AG09309 (cell line): ENCODE data around the gene EIF4G3.

Experiments used
- DNase-seq: peaks from one replicate; pipeline ENCODE4 v3.0.0-alpha.2; 2010; ENCODE audit warnings: low read depth
- H3K4me3 ChIP-seq: 2 replicates; pipeline ENCODE4 v1.5.1; 2011; ENCODE audit warnings: mild to moderate bottlenecking, low read depth, low read length, moderate library complexity; ENCODE audit not compliant: control insufficient read depth
- TF ChIP-seq, protein P1 (sequence below): IDR thresholded peaks from 2 replicates; pipeline ENCODE4 v1.5.1; 2011; ENCODE audit warnings: mild to moderate bottlenecking, low read depth, low read length, inconsistent platforms; ENCODE audit not compliant: insufficient read depth, control insufficient read depth; ENCODE audit errors: missing control alignments

EIF4G3 gene

DNA sequence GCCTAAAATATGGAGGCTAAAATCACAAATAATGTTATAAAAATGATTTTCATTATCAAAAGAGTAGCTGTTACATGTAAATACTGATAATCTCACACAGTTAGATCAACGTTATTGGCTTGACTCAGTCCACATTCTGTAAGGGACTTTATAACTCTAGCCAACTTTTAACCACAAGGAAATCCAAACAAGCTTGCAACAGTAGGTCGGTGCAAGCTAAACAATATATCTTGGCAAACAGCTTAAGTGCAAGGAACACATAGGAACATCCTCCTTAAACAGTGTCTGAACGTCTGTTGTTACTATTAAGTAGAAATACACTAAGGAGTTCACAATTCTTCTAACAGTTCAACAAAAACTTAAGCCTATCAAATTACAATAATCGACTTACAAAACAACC lies 126.7 kb downstream of the EIF4G3 start:
- DNase-seq, result no peak
- TF ChIP-seq, protein P1, sequence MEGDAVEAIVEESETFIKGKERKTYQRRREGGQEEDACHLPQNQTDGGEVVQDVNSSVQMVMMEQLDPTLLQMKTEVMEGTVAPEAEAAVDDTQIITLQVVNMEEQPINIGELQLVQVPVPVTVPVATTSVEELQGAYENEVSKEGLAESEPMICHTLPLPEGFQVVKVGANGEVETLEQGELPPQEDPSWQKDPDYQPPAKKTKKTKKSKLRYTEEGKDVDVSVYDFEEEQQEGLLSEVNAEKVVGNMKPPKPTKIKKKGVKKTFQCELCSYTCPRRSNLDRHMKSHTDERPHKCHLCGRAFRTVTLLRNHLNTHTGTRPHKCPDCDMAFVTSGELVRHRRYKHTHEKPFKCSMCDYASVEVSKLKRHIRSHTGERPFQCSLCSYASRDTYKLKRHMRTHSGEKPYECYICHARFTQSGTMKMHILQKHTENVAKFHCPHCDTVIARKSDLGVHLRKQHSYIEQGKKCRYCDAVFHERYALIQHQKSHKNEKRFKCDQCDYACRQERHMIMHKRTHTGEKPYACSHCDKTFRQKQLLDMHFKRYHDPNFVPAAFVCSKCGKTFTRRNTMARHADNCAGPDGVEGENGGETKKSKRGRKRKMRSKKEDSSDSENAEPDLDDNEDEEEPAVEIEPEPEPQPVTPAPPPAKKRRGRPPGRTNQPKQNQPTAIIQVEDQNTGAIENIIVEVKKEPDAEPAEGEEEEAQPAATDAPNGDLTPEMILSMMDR, result no peak
- no peak overlapping the region for H3K4me3 ChIP-seq

DNA sequence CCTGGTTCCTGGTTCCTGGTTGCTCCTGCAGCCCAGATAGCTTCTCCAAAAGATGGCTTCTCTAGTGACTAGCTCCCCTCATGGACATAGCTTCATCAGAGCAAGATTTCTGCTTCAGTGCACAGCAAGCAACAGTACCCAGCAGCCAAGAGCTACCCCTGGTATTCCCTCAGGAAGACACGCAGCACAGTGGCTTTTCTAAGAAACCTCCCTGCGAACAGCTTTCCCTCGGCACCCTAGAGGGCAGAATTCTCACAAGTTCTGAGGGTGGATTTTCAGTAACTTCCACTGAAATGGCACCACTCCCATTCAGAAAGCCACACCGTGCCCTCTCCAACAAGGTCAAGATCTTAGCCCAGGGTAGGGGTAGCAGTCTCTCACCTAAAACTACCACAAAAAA lies 128.2 kb downstream of the EIF4G3 start:
- DNase-seq, result no peak
- TF ChIP-seq, protein P1, result no peak
- no peak overlapping the region for H3K4me3 ChIP-seq

DNA sequence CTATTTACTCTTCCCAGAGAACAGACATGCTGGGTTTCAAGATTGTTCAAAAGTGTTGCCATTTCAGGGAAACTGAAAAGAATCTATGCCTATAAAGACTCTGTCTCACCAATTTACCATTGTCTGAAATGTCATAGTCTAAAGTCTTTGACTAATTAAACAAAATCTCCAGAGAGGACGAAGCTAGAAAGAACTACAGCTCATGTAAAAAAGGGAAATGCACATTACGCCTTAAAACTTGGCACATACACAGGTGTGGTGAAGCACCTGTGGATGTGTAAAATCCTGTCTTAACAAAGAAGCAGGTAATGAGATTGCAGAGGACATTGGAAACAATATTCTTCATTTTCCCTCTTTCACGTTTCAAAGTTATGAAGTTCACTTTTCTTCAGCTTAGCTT lies 130.6 kb downstream of the EIF4G3 start:
- no peak overlapping the region for H3K4me3 ChIP-seq
- no peak for DNase-seq
- TF ChIP-seq, protein P1, result no peak

DNA sequence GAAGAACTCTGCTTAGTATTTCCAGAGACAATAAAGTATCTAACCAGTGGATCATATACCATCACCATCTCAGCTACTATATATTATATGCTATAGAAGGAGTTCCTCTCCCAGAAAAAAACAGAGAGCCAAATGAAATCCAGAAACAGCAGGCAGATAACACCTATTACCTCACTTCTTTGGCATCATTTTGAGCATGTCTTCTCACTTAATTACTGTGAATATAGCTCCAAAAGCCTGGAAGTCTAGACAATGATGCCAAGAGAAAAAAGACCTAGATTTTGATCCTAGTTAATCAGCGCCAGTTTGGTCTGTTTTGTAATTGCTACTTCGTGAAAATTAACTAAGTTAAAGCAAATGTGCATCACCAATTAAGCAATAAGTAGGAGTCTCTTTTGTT lies 131.3 kb downstream of the EIF4G3 start:
- no peak overlapping the region for H3K4me3 ChIP-seq
- TF ChIP-seq, protein P1, result no peak
- no peak for DNase-seq

DNA sequence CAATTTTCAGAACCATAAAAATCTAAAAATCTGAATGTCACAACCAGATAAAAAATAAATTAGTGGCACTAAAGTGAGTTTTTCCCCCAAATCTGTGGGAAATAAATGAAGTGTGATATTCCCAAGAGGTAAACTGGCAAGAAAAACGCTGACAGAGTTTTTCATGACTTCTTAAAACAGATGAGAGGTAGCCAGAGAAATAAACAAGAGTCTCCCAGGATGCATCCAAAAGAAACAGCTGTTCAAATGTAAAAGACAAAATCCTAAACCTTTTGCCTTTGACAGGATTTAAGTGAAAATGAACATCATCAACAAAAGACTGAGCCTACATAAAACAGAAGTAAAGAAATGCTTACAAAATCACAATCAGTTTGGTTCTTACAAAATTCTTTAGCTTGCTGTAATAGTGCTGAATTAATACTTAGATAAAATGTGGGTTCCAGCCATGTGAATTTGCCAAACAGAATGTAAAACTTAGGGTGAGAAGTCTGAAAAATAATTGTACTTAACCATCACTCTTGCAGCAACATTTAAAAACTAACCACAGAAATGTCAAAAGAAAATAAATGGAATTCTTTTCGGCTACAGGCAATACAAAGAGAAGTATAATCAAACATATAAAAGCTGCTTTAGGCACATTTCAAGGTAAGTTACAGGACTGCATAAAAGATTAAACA lies 133.6 kb downstream of the EIF4G3 start:
- DNase-seq, result peak; percentile 74
- TF ChIP-seq, protein P1, result no peak
- no peak overlapping the region for H3K4me3 ChIP-seq

DNA sequence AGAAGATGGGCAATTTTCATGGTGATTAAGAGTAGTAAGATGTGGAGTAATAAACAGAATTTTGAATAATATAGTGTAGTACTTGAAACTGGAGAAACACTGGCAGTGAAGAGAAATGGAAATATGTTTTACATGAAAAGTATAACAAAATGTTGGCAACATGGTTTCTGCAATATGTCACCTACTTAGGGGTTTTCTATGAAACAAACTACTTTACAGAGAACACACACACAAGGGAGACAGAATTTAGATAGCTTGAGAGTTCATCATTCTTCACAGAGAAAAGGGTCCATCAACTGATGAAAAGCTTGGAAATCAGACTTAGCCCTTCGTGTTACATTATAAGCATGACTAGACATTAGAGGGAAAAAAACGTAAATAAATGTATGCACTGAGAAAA lies 135.2 kb downstream of the EIF4G3 start:
- no peak overlapping the region for H3K4me3 ChIP-seq
- TF ChIP-seq, protein P1, result no peak
- DNase-seq, result no peak
